Pancreas (tissue), 10 donors: ENCODE measurements around the gene R3HDM1. TPM values are rescaled to one million over a fixed set of nuclear protein-coding genes. Genes with fewer than 3 reads are reported as not detected.

Experiments
- ATAC-seq, 4 donors: fragments of 200-7000 bp; cut with Tn5 transposase; one replicate each; pipeline versions ENCODE4 v1.8.0 to v1.9.1; 2020; ENCODE audit warnings: mild to moderate bottlenecking in 4 of 4, moderate library complexity in 4 of 4
- DNase-seq, 6 donors: peaks; one replicate each; pipeline ENCODE4 v3.0.0-alpha.2; 2020
- FAIRE-seq: peaks from 2 replicates; lab custom pipeline; 2012; peaks lifted over from hg19 to GRCh38; lab: Jason Lieb, UNC
- H3K27ac ChIP-seq, 4 donors: fragments of 200-600 bp; sonication (generic); 1 replicate in 3 of 4; 2 replicates in 1 of 4; pipeline versions ENCODE4 v1.5.0 to v1.8.0; 2020
- H3K27me3 ChIP-seq, 4 donors: fragments of 200-600 bp; one replicate each; pipeline ENCODE4 v1.8.0; 2021
- H3K36me3 ChIP-seq, 3 donors: fragments of 200-600 bp; sonication (generic) in 1 of 3; one replicate each; pipeline versions ENCODE4 v1.5.0 to v1.8.0; 2020 to 2021
- H3K4me1 ChIP-seq, 3 donors: fragments of 200-600 bp; one replicate each; pipeline ENCODE4 v1.8.0; 2021
- H3K4me3 ChIP-seq, 4 donors: fragments of 200-600 bp; sonication (generic) in 2 of 4; one replicate each; pipeline versions ENCODE4 v1.5.0 to v1.8.0; 2020 to 2021
- H3K9me3 ChIP-seq, 4 donors: fragments of 200-600 bp; one replicate each; pipeline ENCODE4 v1.8.0; 2021
- CTCF ChIP-seq, 4 donors: fragments of 200-600 bp; sonication (generic) in 3 of 4; IDR thresholded peaks; one replicate each; pipeline versions ENCODE4 v1.5.0 to v1.8.0; 2021; ENCODE audit warnings: antibody characterized with exemption in 4 of 4
- WGBS, 2 donors: extraction: QIAGEN DNeasy Blood & Tissue Kit; methylation state at CpG; one replicate each; pipeline ENCODE4 v1.1.7; 2013; 5-methylcytosine and 5-hydroxymethylcytosine counted together
- intact Hi-C, 3 donors: fragments of 100-400 bp; cut with DNase I; formaldehyde crosslinking; loops; one replicate each; pipeline versions ENCODE4 v1.11.1 to v1.14.2; 2022
- polyA plus RNA-seq, 2 donors: library from polyadenylated mRNA; stranded (reverse); fragments of 200-250 nt; gene quantifications; one replicate each; pipeline ENCODE4 v1.2.3, GENCODE V29; 2013
- total RNA-seq, 6 donors: library from RNA; stranded (reverse); fragmentation: NEBNext Ultra II Directional in 4 of 6; extraction: Animal tissue kit (Norgen Biotek cat#: 25700) in 4 of 6; gene quantifications; one replicate each; pipeline versions ENCODE4 v1.2.1 to v1.2.4, GENCODE V29; 2021 to 2023
- donor health status: healthy with polysubstance abuse.
- donor health status: DM: no; HTN: no; CAD: no; lungs with moderate emphysema.
- donor health status: DM: no; HTN: no; CAD: no.
- donor health status: control.
- donor health status: control.
- donor health status: Bipolar disorder and iron deficiency.
- donor health status: DM: yes; HTN: yes; CAD: no.
- donor health status: DM: no; HTN: no; CAD: no.
- donor health status: DM: no; HTN: no; CAD: no.
- donor health status: DM: yes; HTN: yes; CAD: no.

Gene R3HDM1
- total and polyA plus RNA-seq, 8 donors = 6.8 to 16.0 (median 10.9) TPM

DNA sequence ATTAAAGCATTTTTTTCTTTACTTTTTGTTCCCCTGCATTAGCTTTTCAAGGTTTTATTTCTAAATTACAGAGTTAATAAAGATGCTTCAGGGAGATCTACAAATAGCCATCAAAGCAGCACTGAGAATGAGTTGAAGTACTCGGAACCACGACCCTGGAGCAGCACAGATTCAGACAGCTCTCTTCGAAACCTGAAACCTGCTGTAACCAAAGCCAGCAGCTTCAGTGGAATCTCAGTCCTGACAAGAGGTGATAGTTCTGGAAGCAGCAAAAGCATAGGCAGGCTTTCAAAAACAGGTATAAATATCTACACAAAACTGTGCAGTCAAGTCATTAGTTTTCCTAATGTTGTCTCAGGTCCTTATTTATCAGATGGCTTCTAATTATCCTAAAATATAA is 107.5 kb downstream of the R3HDM1 start:
- Histone ChIP-seq H3K4me1 (peaks cover 0 to 4% (median 0%) of the 10 kb centered on the region in 3 donors), H3K36me3 (no peaks in the 10 kb centered on the region), H3K9me3 (no peaks in the 10 kb centered on the region), H3K4me3 (no peak overlapping the region), H3K27me3 (no peaks in the 10 kb centered on the region), H3K27ac (no peak overlapping the region)
- no peak for ATAC-seq
- no peak for FAIRE-seq
- no peak for DNase-seq
- intact Hi-C loops = no loop called here
- WGBS, 2 donors = 83 to 85% methylated on average over 3 of the region's 3 CpGs
- TF ChIP-seq CTCF (IDR thresholded peaks at IDR 0.05) = no peak

DNA sequence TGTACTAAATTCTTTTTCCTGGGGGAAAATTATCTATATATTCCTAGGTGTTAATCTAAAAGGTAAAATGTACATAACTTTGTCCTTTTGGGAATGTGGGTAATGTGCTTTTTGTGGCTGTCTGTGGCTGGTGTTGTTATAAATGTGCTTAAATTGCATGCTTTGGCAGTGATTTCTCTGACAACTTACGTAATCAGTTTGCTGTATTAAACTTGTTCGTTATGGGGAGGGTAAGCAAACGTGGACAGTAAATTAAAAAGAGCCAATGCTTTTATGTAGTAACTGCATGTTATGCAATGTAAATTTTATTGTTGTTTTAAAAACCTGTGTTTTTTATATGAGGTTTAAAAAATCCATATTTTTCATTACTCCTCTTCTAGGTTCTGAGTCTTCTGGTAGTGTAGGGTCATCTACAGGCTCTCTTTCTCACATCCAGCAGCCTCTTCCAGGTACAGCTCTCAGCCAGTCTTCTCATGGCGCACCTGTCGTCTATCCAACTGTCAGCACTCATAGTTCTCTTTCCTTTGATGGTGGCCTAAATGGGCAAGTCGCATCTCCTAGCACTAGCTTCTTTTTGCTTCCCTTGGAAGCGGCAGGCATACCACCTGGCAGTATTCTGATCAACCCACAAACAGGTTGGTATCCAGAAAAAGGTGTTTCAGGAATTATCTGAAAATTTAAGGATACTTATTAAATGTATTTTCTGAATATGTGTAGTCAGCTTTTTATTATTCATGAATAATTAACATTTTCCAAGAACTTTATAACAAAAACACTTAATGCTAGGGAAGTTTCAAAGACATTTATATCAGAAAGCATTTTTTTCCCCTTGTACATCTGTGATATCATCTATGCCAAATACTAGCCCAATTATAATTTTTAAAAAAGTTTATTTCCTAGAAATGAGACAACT is 110.1 kb downstream of the R3HDM1 start:
- TF ChIP-seq CTCF (IDR thresholded peaks at IDR 0.05) = no peak
- H3K36me3 ChIP-seq = no peaks in the 10 kb centered on the region
- H3K4me3 ChIP-seq = no peak overlapping the region
- H3K27me3 ChIP-seq = no peaks in the 10 kb centered on the region
- H3K9me3 ChIP-seq = no peaks in the 10 kb centered on the region
- H3K27ac ChIP-seq = no peak overlapping the region
- intact Hi-C loops = no loop called here
- ATAC-seq (no peak), FAIRE-seq (no peak), DNase-seq (no peak)
- H3K4me1 ChIP-seq = no peaks in the 10 kb centered on the region
- WGBS, 2 donors = 87 to 91% methylated on average over 7 of the region's 7 CpGs

GRCh38 chr2:135647836-135648579 is 116.7 kb downstream of the R3HDM1 start:
- Histone ChIP-seq H3K27me3 (no peaks in the 10 kb centered on the region), H3K9me3 (no peaks in the 10 kb centered on the region), H3K36me3 (no peaks in the 10 kb centered on the region), H3K4me3 (no peak overlapping the region), H3K4me1 (no peaks in the 10 kb centered on the region), H3K27ac (no peak overlapping the region)
- intact Hi-C loops = no loop called here
- ATAC-seq = no peak
- no peak for TF ChIP-seq CTCF (IDR thresholded peaks at IDR 0.05)
- no peak for FAIRE-seq
- WGBS, 2 donors = 49 to 55% methylated on average over 2 of the region's 2 CpGs
- DNase-seq = no peak

- DNase-seq (no peak), ATAC-seq (no peak), FAIRE-seq (no peak)
- Histone ChIP-seq H3K27ac (no peak overlapping the region), H3K36me3 (no peaks in the 10 kb centered on the region), H3K4me3 (no peak overlapping the region), H3K9me3 (no peaks in the 10 kb centered on the region), H3K27me3 (no peaks in the 10 kb centered on the region), H3K4me1 (no peaks in the 10 kb centered on the region)
- intact Hi-C loops = no loop called here
- TF ChIP-seq CTCF (IDR thresholded peaks at IDR 0.05) = no peak
- 83 to 86% methylated on average over 1 of the region's 1 CpG for WGBS, 2 donors
Observed at GRCh38 chr2:135650721-135651120, 119.4 kb downstream of the R3HDM1 start.
